ENCODE results near the gene ANKHD1.
A peak's percentile ranks its signal among the peaks of the same experiment; 100 is the strongest.

ANKHD1 gene

DNA sequence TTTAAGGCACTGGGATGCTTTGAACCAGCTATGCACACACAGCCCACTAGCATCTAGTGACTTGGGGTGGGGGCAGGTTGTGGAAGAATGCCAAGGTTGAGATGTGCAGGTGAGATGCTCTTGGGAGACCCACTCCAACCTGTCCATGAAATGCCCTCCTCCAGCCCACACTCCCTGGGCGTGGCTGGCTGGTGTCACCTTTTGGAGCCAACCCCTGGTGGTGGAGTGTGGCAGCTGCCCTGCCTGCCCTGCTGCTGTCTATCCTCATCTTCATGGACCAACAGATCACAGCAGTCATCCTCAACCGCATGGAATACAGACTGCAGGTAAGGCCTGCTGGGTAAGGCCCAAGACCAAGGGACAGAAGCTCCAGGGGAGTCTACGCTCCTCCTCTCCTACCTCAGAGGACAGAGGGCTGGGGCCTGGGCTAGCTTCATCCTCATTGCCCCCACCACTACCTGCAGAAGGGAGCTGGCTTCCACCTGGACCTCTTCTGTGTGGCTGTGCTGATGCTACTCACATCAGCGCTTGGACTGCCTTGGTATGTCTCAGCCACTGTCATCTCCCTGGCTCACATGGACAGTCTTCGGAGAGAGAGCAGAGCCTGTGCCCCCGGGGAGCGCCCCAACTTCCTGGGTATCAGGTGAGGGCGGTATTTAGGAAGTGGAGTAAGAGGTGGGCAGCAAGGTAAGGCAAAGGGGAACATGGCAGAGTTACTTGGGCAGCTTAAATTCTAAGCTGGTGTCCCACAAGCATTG is 34.2 kb upstream of the ANKHD1 start:
- H3K4me3 ChIP-seq (replicated peaks; ENCODE audit: insufficient read depth, low read length): no peak overlapping the region
- no peaks in the 10 kb centered on the region for H3K27me3 ChIP-seq (ENCODE audit: insufficient read depth, poor library complexity, severe bottlenecking)
- no peak overlapping the region for H3K27ac ChIP-seq (replicated peaks)
- TF ChIP-seq POLR2AphosphoS5 (IDR thresholded peaks at IDR 0.05; ENCODE audit: low read depth) (no peak), GABPA (IDR thresholded peaks at IDR 0.05; ENCODE audit: low read depth) (no peak), SPI1 (IDR thresholded peaks at IDR 0.05; ENCODE audit: borderline replicate concordance, low read depth) (no peak)
- TF ChIP-seq, protein P1, sequence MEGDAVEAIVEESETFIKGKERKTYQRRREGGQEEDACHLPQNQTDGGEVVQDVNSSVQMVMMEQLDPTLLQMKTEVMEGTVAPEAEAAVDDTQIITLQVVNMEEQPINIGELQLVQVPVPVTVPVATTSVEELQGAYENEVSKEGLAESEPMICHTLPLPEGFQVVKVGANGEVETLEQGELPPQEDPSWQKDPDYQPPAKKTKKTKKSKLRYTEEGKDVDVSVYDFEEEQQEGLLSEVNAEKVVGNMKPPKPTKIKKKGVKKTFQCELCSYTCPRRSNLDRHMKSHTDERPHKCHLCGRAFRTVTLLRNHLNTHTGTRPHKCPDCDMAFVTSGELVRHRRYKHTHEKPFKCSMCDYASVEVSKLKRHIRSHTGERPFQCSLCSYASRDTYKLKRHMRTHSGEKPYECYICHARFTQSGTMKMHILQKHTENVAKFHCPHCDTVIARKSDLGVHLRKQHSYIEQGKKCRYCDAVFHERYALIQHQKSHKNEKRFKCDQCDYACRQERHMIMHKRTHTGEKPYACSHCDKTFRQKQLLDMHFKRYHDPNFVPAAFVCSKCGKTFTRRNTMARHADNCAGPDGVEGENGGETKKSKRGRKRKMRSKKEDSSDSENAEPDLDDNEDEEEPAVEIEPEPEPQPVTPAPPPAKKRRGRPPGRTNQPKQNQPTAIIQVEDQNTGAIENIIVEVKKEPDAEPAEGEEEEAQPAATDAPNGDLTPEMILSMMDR (IDR thresholded peaks at IDR 0.05; ENCODE audit: insufficient read depth, low read length): no peak
- TF ChIP-seq, protein P2, sequence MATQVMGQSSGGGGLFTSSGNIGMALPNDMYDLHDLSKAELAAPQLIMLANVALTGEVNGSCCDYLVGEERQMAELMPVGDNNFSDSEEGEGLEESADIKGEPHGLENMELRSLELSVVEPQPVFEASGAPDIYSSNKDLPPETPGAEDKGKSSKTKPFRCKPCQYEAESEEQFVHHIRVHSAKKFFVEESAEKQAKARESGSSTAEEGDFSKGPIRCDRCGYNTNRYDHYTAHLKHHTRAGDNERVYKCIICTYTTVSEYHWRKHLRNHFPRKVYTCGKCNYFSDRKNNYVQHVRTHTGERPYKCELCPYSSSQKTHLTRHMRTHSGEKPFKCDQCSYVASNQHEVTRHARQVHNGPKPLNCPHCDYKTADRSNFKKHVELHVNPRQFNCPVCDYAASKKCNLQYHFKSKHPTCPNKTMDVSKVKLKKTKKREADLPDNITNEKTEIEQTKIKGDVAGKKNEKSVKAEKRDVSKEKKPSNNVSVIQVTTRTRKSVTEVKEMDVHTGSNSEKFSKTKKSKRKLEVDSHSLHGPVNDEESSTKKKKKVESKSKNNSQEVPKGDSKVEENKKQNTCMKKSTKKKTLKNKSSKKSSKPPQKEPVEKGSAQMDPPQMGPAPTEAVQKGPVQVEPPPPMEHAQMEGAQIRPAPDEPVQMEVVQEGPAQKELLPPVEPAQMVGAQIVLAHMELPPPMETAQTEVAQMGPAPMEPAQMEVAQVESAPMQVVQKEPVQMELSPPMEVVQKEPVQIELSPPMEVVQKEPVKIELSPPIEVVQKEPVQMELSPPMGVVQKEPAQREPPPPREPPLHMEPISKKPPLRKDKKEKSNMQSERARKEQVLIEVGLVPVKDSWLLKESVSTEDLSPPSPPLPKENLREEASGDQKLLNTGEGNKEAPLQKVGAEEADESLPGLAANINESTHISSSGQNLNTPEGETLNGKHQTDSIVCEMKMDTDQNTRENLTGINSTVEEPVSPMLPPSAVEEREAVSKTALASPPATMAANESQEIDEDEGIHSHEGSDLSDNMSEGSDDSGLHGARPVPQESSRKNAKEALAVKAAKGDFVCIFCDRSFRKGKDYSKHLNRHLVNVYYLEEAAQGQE (IDR thresholded peaks at IDR 0.05; ENCODE audit: insufficient replicate concordance, low read depth): no peak
- no peak for DNase-seq (ENCODE audit: low read depth in 1 of 2, low spot score in 1 of 2)

DNA sequence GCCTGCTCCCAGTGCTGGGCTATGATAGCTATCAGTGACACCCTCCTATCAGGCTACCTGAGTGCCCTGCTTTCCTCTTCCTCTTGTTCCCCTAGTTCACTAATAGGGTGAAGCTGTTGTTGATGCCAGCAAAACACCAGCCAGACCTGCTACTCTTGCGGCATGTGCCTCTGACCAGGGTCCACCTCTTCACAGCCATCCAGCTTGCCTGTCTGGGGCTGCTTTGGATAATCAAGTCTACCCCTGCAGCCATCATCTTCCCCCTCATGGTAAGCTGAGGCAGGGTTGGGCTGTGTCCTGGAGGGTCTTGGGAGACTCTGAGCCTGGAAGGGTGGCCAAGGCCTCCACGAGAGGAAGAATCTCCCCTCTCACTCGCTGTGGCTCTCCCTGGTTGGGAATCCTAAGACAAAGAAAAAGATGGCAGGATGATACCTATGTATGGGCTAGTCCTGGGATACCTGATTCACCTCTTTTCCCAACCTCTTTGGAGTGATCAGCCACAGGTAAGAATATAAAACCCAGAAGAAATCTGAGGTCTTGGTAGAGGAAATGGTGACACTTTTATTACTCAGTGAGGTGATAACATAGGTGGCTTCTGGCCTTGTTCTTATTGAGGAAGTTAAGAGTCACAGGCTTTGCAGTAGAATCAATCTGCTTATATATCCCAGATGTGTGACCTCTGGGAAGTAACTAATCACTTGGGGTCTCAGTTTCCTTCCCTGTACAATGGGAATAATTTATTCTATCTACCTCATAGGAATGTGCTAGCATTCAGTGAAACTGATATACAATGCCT is 30.1 kb upstream of the ANKHD1 start:
- Histone ChIP-seq H3K27me3 (ENCODE audit: insufficient read depth, poor library complexity, severe bottlenecking) (no peaks in the 10 kb centered on the region), H3K27ac (replicated peaks) (no peak overlapping the region), H3K4me3 (replicated peaks; ENCODE audit: insufficient read depth, low read length) (no peak overlapping the region)
- no peak for DNase-seq (ENCODE audit: low read depth in 1 of 2, low spot score in 1 of 2)
- TF ChIP-seq POLR2AphosphoS5 (IDR thresholded peaks at IDR 0.05; ENCODE audit: low read depth) (no peak), GABPA (IDR thresholded peaks at IDR 0.05; ENCODE audit: low read depth) (no peak), SPI1 (IDR thresholded peaks at IDR 0.05; ENCODE audit: borderline replicate concordance, low read depth) (no peak)
- TF ChIP-seq, protein P1 (IDR thresholded peaks at IDR 0.05; ENCODE audit: insufficient read depth, low read length): no peak
- TF ChIP-seq, protein P2 (IDR thresholded peaks at IDR 0.05; ENCODE audit: insufficient replicate concordance, low read depth): no peak

DNA sequence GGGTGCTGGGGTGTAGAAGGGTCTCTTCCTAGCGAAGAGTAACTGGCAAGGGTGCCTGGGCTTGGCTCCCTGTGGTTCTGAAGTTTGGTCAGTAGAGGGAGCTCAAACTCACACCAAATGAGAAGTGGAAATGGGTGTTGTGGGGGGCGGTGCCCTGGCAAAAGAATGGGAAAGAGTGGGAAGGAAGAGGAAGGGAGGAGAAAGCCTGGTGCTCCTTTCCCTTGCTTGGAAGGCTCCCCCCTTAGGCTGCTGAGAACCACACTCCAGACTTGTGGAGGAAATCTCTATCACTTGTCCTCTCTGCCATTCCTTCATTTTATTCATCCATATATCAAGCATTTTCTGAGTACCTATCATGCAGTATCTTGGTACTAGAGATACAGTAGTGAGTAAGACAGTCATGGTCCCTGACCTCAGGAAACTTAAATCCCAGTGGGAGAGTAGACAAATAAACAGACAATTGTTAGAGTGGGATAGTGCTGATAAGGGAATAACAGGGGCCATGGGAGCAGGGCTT is 28.6 kb upstream of the ANKHD1 start:
- no peak for TF ChIP-seq GABPA (IDR thresholded peaks at IDR 0.05; ENCODE audit: low read depth)
- TF ChIP-seq SPI1 (IDR thresholded peaks at IDR 0.05; ENCODE audit: borderline replicate concordance, low read depth): peak; percentile 26; the same call in 1 of the 2 replicates
- TF ChIP-seq POLR2AphosphoS5 (IDR thresholded peaks at IDR 0.05; ENCODE audit: low read depth): no peak
- TF ChIP-seq, protein P2 (IDR thresholded peaks at IDR 0.05; ENCODE audit: insufficient replicate concordance, low read depth): no peak
- TF ChIP-seq, protein P1 (IDR thresholded peaks at IDR 0.05; ENCODE audit: insufficient read depth, low read length): peak; percentile 60
- Histone ChIP-seq H3K27ac (replicated peaks) (no peak overlapping the region), H3K27me3 (ENCODE audit: insufficient read depth, poor library complexity, severe bottlenecking) (no peaks in the 10 kb centered on the region), H3K4me3 (replicated peaks; ENCODE audit: insufficient read depth, low read length) (no peak overlapping the region)
- peak; percentile 46 to 52 for DNase-seq (ENCODE audit: low read depth in 1 of 2, low spot score in 1 of 2)
